ENCODE measurements around the gene ECEL1.

DNA sequence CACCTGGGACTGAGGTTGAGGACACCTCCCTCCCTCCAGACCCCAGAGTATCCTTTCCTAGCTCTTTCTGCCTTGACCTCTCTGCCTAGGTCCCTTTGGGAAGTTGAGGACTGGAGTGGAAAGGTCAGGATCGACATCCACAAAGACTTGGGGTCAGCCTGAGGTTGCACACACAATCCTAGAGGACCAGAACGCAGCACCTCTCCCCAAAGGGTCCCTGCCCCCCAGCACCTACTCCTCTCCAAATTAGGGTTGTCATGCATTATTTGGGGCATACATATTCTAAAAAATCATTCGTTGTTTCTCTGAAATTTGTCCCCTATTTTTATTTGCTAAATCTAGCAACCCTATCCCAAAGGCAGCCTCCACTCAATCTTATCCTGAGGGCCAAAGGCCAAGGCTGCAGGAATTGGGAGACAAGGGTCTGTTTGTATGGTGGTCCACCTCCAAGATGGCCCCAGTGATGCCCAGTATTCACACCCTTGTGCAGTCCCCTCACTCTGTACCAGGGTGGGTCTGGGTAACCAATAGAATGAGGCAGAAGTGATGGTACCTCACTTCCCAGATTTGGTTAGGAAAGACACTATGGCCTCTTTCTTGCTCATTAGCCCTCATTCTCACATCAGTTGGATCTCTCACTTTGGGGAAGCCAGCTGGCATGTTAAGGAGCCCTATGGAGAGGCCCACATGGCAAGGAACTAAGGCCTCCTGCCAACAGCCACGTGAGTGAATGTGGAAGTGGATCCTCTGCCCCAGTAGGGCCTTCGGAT lies 48.3 kb upstream of the ECEL1 start:
- no peak for TF ChIP-seq EZH2 (IDR thresholded peaks at IDR 0.05; ENCODE audit: low read depth)
- TF ChIP-seq, protein P1, sequence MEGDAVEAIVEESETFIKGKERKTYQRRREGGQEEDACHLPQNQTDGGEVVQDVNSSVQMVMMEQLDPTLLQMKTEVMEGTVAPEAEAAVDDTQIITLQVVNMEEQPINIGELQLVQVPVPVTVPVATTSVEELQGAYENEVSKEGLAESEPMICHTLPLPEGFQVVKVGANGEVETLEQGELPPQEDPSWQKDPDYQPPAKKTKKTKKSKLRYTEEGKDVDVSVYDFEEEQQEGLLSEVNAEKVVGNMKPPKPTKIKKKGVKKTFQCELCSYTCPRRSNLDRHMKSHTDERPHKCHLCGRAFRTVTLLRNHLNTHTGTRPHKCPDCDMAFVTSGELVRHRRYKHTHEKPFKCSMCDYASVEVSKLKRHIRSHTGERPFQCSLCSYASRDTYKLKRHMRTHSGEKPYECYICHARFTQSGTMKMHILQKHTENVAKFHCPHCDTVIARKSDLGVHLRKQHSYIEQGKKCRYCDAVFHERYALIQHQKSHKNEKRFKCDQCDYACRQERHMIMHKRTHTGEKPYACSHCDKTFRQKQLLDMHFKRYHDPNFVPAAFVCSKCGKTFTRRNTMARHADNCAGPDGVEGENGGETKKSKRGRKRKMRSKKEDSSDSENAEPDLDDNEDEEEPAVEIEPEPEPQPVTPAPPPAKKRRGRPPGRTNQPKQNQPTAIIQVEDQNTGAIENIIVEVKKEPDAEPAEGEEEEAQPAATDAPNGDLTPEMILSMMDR (conservative IDR thresholded peaks at IDR 0.05), result no peak

All from PC-9 (cell line).